Right hindlimb (tissue), 1 donor: ENCODE data around the gene GPC3.

Experiments used
- DNase-seq: peaks from one replicate; pipeline ENCODE4 v3.0.0-alpha.2; 2018

The GPC3 gene

DNA sequence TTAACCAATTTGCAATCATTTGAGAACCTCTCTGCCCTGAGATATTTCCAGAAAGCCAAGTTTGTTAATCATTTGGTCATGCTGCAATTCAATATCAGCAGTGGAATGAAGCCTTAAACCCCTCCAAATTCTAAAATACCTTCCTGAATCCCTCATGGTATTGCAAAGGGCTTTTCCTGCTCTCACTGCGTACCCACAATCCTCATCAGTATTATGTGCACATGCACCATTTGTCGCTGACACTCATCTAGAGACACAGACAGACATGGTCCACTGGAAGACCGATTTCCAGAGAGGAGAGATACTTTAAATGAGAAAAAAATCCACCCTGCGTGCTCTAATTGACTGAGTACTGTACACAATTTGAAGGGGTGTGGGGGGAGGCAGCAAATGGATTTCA is 104.4 kb downstream of the GPC3 start:
- DNase-seq = peak; percentile 47

DNA sequence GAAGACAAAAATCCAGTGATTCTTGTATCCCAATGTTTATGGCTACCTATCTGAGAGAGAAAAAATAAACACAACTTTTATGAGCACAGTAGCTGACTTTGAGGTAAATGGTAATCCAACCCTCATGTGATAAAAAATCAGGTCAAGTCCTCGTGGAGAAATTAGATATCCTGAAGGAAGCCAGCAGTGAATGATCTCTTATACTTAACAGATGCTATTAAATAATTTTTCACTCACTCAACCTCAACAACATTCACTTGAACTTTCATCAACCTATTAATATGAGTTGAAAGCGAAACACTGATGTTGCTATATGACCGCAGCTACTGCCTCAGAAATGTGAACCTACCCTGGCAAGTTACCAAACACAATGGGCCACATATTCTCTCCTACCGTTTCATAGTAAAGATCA is 105.4 kb downstream of the GPC3 start:
- DNase-seq = no peak

DNA sequence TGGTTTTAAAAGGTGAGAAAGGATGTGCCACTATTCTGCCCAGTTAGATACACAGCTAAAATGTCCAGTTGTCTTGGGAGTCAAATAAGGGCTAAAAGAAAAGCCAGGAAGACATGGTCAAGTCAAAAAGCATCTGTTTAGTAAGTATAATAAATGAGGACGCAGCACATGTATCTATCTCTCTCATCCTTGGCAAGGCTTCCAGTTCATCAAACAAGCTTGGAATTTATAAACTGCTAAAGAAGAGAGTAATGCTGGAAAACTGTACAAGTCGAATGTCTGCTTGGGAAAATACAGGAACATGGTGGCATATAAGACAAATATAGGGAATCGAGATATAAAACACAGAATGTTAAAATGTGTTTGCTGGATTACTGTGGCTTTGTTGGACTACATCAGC is 106.7 kb downstream of the GPC3 start:
- DNase-seq = no peak

DNA sequence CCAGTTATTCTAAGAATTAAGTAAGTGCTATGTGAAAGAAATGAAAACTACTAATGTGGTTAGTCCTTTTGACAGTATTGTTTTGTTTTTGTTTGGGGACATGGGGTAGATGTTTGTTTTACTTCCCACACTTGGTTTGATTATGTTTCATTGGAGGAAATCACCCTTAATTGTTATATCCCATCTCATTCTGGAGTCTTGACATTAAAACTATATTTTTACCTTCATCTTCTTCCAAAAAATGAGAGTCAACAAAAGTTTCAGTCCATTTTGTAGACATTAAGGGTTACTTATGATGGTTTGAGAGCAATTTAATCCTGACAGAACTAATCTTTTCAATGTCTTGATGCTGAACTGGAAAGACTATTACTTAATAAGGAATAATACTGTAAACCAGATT is 108.7 kb downstream of the GPC3 start:
- no peak for DNase-seq

DNA sequence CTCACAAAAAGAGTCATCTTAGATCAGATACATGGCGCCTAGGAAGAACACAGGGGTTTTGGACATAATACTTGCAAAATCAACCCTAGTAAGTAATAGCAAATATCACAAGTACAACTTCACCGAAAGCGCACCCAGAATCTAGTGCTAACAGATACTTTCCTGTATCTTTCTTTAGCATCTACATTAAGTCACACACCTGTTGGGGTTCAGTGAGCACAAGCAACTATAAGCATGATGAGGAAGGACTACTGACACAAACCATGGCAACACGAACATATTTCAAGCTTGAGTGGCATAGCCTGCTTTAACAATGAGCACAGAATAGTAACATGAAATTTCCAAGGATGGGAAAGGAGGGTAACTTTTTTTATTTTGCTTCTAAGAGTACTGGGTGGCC is 116.1 kb downstream of the GPC3 start:
- no peak for DNase-seq

DNA sequence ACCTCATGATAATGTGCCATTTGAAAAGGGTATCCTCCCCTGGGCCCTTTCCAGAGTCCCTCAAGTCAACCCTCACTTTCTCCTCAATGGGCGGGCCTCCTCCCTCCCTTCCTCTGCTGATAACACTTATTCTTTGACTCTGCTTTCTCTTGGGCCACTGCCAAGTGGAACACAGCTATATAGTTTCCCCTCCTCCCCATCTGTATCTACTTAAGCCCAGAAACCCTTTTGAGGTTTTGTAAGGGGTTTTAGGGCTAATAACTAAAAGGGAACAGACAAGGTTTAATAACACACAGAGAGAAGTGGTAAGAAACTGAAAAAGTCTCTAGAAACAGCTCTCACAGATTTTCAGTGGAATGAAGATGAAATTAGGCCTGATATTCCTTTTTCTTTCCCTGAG is 116.7 kb downstream of the GPC3 start:
- no peak for DNase-seq

DNA sequence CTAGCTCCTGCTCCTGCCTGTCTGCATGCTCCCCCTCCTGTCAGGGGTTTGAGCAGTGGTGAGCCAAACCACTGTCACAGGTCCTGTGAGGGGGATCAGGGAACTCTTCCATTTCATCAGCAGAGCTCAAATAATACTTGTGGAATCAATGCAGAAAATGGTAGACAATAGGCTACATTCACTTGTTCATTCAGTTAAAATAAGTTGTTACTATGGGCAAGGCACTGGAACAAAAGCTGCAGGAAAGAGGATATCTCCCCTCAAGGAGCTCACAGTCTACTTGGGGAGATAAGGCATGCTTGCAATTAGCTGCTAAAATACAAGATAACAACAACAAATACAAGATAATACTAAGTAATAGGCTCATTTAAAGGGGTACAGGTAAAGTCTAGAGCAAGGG is 117.1 kb downstream of the GPC3 start:
- no peak for DNase-seq

DNA sequence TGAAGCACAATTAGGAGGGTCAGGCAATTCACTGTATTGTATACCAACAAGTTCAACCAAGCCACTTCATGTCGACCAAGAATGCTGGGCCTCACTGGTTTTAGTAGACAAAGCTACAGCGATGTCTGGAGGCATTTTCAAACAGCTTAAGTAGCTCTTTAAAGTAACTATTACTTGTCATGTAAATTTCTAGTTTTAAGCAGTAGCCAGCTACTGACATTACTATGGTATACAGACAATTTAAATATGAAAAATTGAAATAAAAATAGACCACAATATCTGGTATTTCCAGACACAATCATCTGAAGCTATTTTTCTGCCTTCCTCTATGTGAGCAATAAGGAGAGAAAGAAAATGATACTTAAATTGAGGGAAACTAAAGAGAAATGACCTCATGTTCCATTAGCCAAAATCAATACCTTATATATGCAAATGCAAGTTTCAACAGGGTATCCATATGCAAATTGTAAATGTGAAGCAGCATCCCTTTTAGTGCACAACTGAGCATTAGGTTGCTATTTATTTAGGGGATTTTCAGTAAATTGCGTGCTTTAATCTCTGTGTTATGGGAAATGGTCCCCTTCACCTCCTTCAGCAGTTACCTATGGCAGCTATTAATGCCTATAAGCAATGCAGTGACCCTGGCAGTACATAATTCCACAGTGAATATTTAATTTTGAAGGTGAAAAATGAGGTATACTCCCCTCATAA is 119.5 kb downstream of the GPC3 start:
- no peak for DNase-seq

DNA sequence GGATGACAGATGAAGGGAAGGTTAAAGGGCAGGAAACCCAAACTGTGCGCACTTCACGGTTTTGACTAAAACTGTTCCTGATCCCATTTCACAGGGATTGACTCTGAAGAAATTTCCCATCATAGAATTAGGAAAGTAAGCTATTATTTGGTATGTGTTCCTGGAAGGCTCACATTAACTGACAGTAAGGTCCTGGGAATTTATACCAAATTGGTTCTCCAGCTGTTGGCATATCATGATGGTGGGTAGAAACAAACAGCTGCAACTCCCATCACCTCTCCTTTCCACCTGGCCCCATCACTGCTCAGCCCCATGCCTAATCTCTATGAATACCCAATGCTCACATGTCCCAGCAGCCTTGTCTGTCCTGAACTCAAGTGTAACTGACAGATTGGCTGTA is 121.2 kb downstream of the GPC3 start:
- DNase-seq = peak; percentile 38

DNA sequence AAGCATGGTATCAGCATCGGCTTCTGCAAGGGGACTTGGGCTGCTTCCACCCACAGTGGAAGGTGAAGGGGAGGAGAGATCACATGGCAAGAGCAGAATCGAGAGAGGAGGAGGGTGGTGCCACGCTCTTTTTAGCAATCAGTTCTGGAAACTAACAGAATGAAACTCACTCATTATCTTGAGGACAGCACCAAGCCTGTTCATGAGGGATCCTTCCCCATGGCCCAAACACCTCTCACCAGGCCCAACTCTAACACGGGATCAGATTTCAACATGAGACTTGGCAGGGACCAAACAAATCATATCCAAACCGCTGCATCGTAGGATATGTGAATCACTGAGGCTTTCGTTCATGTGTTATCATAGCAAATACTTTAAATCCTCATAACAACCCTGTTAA is 125.5 kb downstream of the GPC3 start:
- peak; percentile 48 for DNase-seq

DNA sequence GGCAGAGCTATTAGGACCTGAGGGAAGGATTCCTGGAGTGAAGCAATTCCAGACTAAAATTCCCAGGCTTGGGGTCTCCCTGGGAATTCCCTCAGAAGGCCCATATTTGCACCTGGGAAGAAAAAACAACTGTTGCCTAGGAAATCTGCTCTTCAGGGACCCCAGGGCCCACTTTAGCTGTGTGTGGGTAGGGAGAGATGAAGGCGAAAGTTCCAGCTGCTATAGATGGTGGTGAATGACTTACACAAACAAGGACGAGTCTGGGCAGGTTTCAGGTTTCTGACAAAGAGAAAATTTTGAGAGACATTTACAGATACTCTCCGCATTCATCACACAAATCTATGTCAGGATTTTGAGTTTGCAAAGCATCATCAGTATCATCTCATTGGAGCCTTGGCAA is 126.1 kb downstream of the GPC3 start:
- no peak for DNase-seq

DNA sequence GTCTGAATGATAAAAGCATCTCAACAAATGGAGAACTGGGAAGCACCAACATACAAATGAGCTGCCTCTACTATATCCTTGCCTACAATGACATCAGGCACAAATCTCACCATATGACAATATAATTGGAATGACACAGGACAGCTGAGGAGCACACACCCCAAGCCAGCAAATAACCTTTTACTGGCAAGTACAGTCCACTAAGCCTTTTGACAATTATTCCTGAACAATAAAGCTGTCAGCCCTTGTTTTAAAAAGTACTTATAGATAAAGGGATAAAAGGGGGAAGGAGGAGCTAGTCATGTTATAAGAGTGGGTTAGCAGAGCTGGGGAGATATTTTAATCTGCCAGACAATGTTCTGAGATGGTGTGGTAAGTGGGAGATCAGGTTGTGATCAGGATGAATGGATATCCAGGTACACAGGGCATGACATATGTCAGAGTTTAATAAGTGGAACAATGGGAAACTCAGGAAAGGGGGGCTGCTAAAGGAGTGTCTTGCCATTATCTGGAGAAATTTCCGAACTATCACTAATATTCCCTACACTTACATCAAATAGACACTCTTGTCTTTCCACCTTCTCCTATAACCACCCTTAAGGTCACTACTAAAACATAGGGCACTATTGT is 127.6 kb downstream of the GPC3 start:
- DNase-seq = no peak

DNA sequence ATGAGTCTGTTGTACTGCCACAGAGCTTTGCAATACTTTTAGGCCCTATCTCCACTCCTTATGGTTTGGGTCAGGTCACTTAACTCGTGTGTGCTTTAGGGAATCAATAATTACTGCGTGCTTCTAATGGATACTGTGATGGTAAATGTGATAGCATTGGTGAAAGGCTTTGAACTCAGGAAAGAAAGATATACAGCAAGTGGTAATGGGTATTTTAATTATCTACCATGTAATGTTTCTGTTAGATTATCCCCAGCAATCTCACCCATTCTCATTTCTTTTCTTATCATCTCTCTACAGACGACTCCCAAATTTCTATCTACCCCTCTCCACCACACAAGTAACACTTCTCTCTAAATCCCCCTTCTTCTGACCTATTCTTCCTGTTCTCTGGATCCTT is 128.6 kb downstream of the GPC3 start:
- DNase-seq = no peak

DNA sequence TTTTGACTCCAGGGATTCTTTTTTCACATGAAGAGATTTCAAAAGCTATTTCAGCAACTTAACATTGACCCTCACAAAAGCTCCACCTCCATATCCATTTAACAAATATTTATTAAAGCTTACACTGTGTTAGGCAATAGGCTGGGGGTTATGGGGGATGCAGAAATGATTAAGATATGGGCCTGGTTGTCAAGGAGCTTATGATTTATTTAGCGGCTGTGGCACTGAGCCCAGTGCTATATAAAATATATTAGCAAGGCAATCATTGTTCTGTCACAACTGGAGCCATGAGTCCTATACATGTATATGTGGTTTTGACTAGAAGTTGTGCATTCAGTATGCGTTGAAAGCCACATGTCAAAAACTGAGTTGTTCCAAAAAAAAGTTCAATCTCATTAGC is 131.1 kb downstream of the GPC3 start:
- DNase-seq = no peak

DNA sequence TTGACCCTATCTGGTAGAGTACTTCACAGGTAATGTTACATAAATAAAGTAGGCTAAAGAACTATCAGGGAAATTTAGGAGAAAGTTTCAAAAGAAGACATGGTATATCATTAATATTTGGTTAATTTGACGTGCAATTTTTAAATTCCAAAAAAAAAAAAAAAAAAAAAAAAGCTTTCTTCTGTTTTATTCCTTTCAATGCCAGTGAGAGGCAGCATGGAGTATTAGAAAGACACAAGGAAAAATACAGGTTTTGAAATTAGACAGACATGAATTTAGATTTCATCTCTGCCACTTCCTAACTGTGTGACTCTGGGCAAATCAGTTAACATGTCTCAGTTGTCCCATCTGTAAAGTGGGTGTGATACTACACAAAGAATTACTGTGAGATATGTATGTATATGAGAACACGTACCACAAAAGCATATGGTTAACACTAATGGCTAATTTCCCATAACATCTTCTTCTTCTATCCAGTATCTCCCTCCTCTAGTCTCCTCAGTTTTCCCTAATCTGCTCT is 132.5 kb downstream of the GPC3 start:
- no peak for DNase-seq

DNA sequence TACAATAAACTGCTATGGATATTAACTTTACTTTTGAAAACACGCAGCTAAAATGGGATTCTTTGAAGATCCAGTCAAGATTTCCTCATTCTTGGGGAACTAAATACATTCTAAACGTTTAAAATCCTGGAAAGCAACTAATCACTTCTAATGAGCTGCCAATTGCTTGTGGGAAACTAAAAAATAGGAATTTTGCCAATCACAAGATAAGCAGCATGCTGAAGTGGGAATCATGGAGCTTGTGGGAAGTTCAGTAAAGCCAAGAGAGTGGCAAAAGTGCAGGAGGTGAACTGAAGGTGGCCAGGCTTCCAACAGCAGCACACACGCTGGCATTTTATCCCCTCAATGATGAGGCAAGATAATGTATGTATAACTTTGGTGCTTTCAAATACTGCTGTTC is 133.0 kb downstream of the GPC3 start:
- DNase-seq = no peak

DNA sequence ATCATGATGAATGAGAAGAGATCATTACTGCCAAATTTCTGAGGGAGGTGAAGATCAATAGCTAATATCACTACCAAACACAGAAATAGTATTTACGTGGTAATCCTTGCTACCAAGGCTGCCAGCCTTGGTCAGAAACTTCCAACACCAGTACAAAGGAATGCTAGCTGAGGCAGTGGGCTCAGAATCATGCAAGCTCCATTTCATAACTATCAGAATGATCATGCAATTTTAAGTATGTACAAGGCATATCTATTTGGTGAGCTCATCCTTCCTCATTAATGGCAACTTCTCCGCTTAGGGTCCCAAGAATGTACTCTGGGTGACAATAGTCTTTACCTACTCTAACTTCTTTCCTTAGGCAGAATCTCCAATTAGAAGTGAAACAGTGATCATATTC is 135.0 kb downstream of the GPC3 start:
- no peak for DNase-seq

DNA sequence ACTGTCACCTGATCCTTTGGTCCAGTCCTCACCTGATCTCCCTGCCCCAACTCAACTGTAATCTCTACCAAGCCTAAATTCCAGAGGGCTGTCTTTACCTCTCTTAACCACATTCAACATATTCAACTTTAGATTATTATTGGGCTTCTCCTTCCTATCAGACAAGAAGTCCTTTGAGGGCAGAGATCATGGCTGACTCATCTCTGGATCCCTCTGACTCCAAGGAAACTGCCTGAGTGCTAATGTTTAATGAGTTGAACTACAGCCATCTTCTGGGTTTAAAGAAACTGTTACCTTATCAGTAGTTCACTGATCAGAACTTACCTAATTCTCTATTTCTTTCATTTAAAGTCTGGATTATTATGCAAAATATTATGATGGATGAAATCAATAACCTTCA is 135.7 kb downstream of the GPC3 start:
- no peak for DNase-seq

DNA sequence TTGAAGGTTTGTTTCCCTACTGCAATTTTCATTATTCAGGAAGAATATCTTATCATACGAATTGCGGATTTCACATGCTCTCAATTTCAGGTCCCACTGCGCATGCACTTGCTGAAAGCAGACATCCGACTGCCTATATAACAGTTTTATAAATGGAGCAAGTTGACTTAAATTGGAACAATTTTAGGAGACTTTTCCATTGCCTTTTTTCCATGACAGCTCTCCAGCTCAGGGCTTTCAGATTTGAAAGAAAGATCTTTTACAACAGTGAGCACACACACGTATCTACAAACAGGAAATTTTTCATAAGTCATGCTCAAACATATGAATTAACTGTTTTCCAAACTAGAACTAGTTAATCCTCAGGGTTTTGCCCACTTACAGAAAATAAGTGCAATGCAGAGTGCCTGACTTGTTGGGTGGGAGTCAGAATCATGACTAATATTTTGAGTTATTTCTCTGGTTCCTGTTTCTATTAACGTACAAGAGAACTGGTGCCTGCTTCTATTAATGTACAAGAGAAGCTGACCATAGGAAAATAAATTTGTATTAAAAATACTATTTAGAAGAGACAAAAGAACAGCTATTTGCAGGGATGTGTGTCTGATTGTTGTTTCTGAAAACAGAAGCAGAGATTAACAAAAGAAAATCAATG is 137.9 kb downstream of the GPC3 start:
- DNase-seq = no peak

DNA sequence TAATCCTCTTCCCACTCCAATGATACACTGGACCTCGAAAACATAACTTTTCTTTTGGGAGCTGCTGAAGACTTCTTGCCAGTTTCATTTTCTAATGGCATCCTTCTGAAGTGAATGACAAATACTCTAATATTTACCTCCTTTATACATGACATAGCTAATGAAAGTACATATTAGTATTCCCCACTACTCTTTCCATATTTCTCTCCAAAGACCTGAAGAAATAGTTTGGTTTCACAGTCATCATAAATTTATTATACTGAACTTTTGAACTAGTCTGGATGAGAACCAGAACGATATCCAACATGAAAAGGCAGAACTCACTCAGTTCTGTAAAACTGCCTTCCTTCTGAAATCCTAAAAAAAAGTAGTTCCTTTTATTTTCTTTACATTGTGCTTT is 139.1 kb downstream of the GPC3 start:
- no peak for DNase-seq

DNA sequence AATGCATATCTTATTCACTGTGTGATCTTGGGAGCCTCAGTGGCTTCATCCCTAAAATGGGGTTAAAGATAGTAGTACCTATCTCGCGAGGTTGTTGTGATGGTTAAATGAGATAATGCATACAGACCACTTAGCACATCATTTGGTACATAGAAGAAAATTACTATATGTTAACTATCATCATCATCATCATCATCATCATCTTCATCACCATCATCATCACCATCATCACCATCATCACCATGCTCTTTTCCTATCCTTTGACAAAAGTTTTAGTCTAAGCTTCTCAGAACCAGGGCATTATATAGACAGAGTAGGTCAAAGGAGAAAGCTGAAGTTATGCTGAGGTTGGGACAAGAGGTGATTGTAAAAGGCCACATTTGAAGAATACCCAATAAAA is 145.0 kb downstream of the GPC3 start:
- no peak for DNase-seq

DNA sequence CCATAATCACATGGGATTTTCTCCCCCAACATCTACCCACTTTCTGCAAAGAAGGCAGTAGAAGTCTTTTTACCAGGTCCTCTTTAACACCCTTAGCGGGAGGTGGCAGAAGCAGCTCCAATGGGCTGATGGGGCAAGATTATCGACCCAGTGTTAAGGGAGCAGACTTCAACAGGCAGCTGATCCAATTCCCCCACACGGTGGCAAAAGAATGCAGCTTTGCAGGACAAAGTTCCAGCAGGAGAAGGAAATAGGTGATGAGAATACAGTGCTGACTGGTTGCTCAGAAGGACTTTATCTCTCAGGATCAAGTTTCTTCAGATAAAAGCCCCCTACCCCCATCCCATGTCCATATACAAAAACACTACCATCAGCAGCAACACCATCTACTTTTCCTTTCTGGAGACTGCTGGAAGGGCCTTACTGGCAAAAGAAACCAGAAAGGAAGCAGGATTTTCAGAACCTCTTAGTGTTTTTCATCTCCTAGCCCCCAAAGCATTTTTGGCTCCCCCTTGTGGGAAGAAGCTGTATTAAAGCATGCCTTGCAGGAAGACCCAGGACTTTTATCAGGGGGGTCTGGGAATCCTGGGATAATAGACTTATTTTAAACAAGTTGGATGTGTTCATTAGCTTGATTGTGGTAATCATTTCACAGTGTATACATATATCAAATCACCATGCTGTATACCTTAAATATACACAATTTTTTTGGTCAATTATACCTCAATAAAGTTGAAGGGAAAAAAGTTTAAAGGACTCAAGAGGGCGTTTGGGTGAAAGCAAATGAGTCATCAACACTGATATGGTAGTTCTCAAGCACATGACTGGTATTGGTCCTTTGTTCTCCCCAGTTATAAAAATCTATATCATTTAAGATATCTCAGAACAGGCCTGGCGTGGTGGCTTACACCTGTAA is 146.4 kb downstream of the GPC3 start:
- no peak for DNase-seq

DNA sequence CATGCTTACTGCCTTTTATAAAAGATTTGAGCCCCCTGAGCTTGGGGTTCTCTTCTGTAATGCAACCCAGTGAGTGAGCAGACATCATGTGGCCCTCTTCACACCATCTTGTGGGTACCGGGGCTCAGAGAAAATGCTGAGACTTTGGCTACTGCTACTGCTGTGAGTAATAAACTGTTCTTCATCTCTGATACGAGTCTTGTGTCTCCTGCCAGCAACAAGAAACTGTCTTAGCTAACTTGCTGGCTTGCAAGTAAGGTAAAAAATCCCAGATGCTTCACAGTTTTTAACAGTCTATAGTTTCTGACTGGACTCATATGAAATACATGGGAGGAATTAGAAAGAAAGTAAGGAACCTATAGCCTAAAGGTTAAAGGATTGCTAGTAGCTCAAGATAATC is 148.3 kb downstream of the GPC3 start:
- DNase-seq = no peak
